ENCODE results near the gene STAC.

The STAC gene

GRCh38 chr3:36489679-36490425, 109.5 kb downstream of the STAC start:
- Histone ChIP-seq H3K4me3 (ENCODE audit: low read length) (no peak overlapping the region; the same call in 1 of the 2 replicates), H3K79me2 (ENCODE audit: low read length) (no peaks in the 10 kb centered on the region), H3K9me3 (ENCODE audit: insufficient read depth, low read length) (no peaks in the 10 kb centered on the region), H3K27me3 (ENCODE audit: low read depth, low read length) (peaks cover 7% of the 10 kb centered on the region; the same call in 1 of the 2 replicates), H3K4me2 (ENCODE audit: low read length) (peak overlapping the region; percentile 21), H3K9ac (ENCODE audit: low read length) (no peak overlapping the region), H3K27ac (ENCODE audit: low read length) (no peak overlapping the region), H3K4me1 (ENCODE audit: low read length) (peaks cover 24% of the 10 kb centered on the region), H3K36me3 (replicated peaks; ENCODE audit: low read depth, low read length) (no peaks in the 10 kb centered on the region), H2AFZ (ENCODE audit: low read depth, low read length) (no peak overlapping the region), H4K20me1 (ENCODE audit: insufficient read depth, low read length) (no peaks in the 10 kb centered on the region)
- TF ChIP-seq EZH2phosphoT487 (IDR thresholded peaks at IDR 0.05; ENCODE audit: low read depth) (no peak), CTCF (IDR thresholded peaks at IDR 0.05; ENCODE audit: low read depth, low read length) (no peak)

GRCh38 chr3:36493051-36493450, 112.7 kb downstream of the STAC start:
- H3K79me2 ChIP-seq (ENCODE audit: low read length) = no peaks in the 10 kb centered on the region
- no peak overlapping the region for H2AFZ ChIP-seq (ENCODE audit: low read depth, low read length)
- no peak overlapping the region for H3K9ac ChIP-seq (ENCODE audit: low read length)
- no peaks in the 10 kb centered on the region for H3K36me3 ChIP-seq (replicated peaks; ENCODE audit: low read depth, low read length)
- no peak overlapping the region for H3K27ac ChIP-seq (ENCODE audit: low read length)
- no peaks in the 10 kb centered on the region for H3K9me3 ChIP-seq (ENCODE audit: insufficient read depth, low read length)
- no peak overlapping the region for H3K4me2 ChIP-seq (ENCODE audit: low read length)
- H3K27me3 ChIP-seq (ENCODE audit: low read depth, low read length) = peaks cover 7% of the 10 kb centered on the region; the same call in 1 of the 2 replicates
- no peak overlapping the region for H3K4me3 ChIP-seq (ENCODE audit: low read length)
- peaks cover 23% of the 10 kb centered on the region for H3K4me1 ChIP-seq (ENCODE audit: low read length)
- TF ChIP-seq EZH2phosphoT487 (IDR thresholded peaks at IDR 0.05; ENCODE audit: low read depth) (no peak), CTCF (IDR thresholded peaks at IDR 0.05; ENCODE audit: low read depth, low read length) (no peak)
- no peaks in the 10 kb centered on the region for H4K20me1 ChIP-seq (ENCODE audit: insufficient read depth, low read length)

GRCh38 chr3:36494461-36495109, 114.3 kb downstream of the STAC start:
- no peak overlapping the region for H3K9ac ChIP-seq (ENCODE audit: low read length)
- H4K20me1 ChIP-seq (ENCODE audit: insufficient read depth, low read length) = no peaks in the 10 kb centered on the region
- H3K27ac ChIP-seq (ENCODE audit: low read length) = no peak overlapping the region
- no peak for TF ChIP-seq CTCF (IDR thresholded peaks at IDR 0.05; ENCODE audit: low read depth, low read length)
- TF ChIP-seq EZH2phosphoT487 (IDR thresholded peaks at IDR 0.05; ENCODE audit: low read depth) = no peak
- H3K4me2 ChIP-seq (ENCODE audit: low read length) = no peak overlapping the region
- H3K27me3 ChIP-seq (ENCODE audit: low read depth, low read length) = peaks cover 7% of the 10 kb centered on the region; the same call in 1 of the 2 replicates
- H3K79me2 ChIP-seq (ENCODE audit: low read length) = no peaks in the 10 kb centered on the region
- no peak overlapping the region for H3K4me3 ChIP-seq (ENCODE audit: low read length)
- no peak overlapping the region for H2AFZ ChIP-seq (ENCODE audit: low read depth, low read length)
- H3K36me3 ChIP-seq (replicated peaks; ENCODE audit: low read depth, low read length) = no peaks in the 10 kb centered on the region
- H3K4me1 ChIP-seq (ENCODE audit: low read length) = peaks cover 14% of the 10 kb centered on the region
- no peaks in the 10 kb centered on the region for H3K9me3 ChIP-seq (ENCODE audit: insufficient read depth, low read length)
